ENCODE data around the gene EIF4E2.

EIF4E2 gene, protein sequence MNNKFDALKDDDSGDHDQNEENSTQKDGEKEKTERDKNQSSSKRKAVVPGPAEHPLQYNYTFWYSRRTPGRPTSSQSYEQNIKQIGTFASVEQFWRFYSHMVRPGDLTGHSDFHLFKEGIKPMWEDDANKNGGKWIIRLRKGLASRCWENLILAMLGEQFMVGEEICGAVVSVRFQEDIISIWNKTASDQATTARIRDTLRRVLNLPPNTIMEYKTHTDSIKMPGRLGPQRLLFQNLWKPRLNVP

DNA sequence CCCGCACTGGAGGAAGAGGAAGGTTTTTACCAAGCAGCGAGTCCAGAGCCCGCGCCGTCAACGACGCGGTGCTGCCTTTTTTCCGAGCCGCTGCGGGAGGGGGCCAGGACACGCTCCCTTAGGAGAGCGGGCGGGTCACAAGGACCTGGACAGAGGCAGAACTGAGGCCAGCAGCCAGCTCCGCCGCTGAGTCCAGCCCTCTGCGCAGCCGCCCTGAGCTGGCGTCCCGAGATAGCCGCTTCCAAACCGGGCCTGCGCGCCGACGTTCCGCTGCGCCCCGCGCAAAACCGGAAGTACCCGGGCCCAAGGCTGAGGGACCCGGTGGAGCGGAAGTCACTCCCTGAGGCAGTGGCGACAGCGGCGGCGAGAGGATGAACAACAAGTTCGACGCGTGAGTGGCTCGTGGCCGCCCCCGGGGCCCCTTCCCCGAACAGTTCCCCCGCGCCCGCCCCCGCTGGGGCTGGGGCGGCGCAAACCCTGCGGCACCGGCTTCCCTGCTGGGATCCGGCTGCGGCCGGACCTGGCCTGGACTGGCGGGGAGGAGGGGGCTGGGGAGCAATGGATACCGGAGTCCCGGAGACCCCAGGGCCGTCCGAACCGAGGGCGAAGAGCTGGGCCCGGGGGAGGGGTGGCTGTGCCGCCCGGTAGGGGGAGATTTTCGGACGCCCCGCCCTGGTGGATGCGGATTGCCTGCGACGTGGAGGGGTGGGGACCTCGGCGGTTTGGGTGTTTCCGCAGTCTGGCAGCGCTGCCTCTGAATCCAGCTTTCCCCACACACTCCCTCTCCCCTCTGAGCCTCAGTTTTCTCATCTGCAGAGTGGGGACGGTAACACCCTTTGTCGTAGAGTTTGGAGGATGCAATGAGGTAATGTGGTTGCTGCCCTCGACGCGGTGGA, at the start of gene EIF4E2, which contains the start of gene TIGD1:
Gene EIF4E2, plus strand, starts transcription at position 336 of the 896 bp plus-strand sequence. Its CDS starts 36 bp downstream, at position 372.
Gene TIGD1, minus strand, starts transcription at position 204 of the 896 bp plus-strand sequence. CDS start 675 bp downstream, outside the sequence.
- DNase-seq, result peak; percentile 85

DNA sequence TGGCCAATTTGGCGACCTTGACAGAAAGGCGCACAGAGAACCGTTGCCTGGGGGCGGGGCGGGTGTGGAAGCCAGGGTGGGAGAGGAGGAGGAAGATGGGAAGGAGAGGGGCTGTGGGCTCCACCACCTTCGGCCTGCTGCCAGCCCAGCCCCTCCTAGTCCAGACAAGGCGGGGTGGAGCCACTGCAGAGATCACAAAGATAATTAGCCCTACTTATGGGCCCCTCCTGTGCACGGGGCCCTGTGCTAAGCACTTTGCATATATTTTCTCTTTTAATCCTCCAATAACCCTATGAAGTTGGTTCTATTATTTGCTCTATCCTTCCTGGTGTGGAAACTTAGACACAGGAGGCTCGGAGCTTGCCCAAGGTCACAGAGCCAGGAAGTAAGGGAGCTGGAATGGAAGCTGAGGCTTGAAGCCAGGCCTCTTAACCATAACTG, 49.1 kb upstream of the EIF4E2 start:
- no peak for DNase-seq

DNA sequence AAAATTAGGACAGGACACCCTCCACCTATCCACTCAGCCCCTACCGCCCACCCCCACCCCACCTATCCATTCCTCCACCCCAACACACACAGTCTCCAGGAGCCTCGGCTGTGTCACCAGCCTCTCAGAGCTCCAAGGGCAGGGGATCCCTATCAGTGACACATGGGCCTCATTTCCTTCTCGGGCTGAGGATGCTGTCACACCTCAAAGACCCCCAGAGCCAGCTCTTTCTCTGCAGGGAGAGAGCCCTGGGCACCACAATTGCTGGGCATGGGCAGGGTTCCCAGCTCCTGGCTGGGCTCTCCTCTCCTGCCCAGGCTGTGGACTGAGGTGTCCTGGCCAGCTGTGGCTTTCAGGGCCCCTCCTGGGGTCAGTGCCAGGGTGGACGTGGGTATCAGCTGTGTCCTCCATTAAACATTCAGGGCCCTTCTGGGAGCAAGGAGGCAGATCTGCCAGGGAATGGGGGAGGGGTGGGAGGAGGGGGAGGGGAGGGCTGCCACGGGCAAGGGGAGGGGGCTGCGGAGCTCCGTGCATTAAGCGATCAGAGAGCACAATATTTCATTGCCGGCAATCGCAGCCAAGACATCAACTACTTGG, 48.6 kb upstream of the EIF4E2 start:
- no peak for DNase-seq

DNA sequence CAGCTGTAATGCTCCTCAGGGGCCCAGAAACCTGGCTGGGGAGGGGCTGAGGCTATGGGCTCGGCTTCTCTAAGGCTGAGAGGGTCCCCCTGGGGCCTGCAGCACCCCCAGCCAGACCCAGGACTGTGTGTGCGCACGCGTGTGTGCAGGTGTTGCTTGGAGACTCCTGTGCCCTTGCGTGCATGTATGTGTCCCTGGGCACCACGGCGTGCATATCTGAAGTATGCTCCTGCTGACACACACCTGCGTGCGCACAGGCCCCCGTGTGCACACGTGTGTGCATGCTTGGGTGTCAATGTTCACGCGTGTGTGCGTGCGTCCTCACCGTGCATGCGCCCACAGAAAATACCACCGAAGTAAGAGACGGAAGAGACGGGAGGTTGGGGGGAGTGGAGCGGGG, 48.0 kb upstream of the EIF4E2 start:
- peak; percentile 76 for DNase-seq

DNA sequence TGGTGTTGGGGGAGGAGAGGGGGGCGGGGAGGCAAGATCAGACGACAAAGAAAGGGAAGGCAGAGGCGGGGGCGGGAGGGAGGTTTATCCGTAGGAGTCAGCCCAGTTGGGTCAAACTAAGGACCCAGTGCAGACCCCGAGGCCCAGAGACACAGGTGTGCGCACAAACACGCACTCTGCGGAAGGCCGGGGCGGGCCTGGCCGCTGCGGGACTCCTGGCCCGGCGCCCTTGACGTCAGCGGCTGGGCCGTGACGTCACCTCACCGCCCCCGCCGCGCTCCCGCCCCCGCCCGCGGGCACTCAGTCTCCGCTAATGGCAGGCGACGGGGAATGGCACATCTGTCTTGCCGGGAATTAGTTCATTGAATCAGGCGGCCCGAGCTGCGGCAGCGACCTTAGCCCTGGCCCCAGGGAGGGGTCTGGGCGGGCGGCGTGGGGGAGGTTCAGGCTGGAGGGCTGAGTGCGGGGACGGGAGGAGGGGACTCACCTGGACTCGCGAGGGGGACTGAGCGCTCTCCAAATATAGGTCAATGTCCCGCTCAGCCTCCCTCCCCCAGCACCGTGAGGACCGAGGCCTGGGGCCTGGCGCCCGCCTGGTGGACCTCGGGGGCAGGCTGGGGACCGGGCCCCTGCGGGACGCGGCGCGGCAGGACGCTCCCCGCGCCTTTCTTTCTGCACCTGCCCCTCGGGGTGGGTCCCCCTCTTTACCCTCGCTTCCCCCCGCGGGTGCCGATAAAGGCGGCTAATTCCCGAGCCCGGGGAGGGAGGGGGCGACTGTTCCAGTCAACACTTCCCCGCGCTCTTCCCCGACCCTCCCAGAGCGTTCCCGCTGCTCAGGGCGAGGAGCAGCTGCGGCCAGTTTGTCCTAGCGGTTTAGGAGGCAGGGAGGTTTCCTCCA, 47.3 kb upstream of the EIF4E2 start:
- DNase-seq, result peak; percentile 47

DNA sequence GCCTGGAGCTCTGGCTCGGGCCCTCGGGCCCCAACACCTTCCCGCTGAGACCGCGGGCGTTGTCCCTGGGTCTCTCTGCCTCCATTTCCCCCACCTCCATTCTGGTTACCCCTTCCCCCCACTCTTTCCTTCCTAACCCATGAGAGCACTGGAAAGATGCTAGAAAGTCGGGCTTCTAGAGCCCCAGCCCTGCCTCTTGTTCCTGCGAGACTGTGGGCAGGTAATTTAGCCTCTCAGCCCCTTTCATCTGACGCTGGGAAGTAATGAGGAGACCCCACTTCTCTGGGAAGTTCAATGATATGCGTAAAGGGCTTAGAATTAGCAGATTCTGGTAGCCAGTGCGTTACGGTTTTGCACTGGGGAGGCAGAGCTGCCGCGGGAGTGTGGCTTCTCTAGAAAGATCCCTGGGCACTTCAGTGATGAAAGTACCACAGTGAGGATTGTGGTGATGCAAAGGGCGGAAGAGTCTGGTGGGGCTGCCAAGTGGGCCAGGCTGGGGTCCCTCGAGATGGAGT, 46.6 kb upstream of the EIF4E2 start:
- DNase-seq, result no peak

DNA sequence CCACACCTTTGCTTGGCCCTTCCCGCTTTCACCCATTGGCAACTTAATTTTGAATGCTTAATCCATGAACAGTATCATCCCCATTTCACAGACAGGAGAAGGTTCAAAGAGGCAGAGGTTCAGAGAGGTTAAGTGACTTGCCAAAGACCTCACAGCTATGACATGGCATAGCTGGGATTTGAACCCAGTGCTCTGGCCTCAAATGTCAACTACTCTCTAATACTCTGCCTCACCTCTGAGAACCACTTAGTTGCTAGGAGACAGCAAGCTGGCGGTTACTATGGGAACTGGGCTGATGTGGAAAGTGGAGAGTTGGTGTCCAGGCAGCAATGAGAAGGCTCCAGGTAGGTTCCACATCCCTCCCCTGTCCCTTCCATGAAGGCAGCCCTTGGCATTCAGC, 46.1 kb upstream of the EIF4E2 start:
- DNase-seq, result peak; percentile 55

DNA sequence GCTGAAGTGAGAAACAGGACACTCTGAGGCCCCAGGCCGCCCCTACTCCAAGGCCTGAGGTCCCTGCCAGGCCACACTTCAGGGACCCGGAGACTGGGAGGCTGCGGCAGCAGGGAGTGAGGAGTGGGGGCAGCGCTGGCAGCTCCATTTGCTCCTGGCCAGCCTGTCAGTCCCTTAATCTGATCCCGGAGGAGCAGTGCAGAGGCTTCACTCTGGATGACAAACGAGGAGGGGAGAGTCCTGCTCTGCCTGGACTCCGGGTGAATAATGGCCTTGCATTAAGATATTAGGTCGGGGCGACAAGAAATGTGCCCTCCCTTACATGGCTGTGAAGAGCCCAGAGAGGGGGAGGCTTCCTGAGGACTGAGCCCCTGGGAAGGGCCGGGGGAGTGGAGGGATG, 44.6 kb upstream of the EIF4E2 start:
- no peak for DNase-seq

DNA sequence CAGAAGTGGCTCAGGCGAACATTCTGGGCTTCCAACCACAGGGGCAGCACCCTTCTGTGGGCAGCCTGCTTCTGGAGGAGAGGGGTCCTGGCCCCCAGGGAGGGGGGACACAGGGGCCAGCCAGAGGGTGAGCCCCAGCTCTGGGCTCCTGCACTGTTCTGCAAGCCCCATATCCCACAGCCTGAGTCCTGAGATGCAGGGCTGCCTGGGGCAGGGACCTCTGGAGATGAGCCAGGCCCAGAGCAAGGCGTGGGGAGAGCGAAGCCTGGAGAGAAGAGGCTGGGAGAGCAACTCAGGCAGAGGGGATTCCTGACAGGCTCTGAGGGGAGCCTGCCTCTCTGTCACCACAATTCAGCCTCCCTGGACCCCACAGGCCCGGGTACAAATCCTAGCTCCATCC, 43.8 kb upstream of the EIF4E2 start:
- no peak for DNase-seq

DNA sequence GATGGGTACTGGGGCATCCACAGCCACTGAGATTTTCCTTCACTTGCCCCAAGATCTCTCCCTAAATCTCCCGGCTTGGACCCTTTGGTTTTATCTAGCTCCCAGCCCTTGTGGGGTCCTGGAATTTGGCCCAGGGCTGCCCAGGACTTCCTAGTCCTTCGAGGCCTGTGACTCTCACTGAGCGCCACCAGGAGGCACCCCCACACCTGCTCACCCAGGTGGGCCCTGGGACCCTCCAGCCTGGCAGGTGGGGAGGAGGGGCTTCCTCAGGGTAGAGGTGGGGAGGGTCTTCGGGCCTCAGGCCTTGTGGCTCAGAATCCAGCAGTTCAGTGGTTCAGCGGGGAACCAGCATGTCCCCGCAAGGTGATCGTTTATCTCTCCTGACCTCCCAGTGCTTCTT, 42.2 kb upstream of the EIF4E2 start:
- DNase-seq, result no peak

DNA sequence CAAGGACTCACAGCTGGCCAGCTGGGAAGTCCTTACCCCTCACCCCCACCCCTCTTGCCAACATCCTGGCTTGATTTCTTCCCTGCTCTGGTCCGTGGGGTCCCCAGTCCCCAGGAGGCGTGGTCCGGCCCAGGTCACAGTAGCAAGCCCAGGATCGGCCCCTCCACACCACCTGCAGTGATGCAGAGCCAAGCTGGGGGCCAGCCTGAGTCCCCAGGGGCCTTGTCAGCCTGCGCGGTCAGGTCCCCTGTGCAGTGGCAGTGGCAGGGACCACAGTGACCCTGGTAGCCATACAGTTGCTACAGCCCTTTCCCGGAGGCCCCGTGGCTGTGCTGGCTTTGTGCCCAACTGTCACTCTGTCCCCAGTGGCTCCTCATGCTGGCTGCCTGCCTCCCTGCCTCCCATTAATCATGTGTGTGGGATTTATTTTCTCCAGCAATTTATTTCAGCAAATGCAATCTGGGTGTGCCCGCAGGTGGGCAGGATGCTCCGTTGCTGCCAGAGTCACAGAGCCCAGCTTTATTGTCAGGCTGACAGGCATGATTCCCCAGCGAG, 39.1 kb upstream of the EIF4E2 start:
- DNase-seq, result peak; percentile 58

DNA sequence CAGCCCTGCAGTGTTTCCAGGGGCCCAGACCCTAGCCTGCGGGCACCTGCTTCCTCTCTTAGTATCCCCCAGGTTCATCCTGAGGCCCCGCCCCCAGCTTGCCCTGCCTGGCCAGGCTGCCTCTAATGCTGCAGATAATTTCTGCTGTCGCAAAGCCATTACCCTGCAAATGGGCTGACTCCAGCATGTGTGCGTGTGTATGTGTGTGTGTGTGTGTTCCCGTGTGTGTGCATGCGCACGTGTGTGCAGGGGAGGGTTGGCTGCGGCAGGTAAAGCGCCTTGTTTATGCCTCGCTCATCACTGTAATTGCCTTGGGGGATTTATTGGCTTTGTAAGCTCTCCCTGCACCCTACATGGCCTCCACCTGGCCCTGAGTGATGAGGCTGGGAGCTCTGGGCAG, 37.9 kb upstream of the EIF4E2 start:
- peak; percentile 78 for DNase-seq

DNA sequence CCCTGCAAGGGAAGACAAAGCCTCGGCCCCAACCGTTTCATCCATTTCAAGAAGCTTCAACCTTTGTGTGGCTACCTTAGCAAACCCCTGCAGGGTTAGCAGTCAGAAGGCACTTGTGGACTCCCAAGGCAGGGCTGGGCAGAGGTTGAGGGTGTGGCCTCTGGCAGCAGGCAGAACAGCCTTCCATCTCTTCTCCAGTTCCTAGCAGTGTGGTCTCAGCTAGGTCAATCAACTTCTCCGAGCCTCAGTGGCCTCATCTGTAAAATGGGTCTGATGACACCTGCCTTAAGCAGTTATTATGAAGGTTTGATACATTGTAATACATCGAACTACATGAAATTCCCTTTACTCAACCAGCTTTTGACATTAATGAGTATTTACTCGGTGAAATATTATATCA, 37.1 kb upstream of the EIF4E2 start:
- DNase-seq, result no peak

DNA sequence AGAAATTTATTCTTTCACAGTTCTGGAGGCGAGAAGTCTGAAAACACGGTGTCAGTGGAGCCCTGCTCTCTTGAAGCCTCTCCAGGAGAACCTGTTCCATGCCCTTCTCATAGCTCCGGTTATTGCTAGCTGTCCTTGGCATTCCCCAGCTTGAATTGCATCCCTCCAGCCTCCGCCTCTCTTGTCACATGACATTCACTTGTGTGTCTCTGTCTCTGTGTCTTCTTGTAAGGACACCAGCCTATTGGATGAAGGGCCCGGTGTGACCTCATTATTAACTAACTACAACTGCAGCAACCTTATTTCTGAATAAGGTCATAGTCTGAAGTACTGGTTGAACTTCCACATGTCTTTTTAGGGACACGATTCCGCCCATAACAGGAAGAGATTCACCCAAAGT, 34.9 kb upstream of the EIF4E2 start:
- DNase-seq, result no peak

DNA sequence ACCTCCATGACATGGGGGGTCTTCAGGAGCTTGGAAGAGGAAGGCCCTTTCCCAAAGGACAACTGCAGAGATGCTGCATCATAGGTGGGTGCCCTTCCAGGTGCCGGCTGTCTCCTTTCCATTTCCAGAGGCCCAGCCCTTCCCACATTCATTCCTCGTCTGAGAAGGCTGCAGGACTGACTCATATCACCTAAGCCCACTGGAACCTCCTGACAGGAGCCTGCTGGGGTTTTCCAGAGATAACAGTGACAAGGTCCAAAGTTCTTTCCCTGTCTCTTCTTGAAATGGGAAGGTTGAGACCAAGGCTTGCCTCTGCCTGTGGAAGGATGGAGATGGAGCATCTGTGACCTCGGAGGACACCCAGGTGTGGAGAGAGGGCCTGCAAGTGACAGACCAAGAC, 33.9 kb upstream of the EIF4E2 start:
- DNase-seq, result no peak

DNA sequence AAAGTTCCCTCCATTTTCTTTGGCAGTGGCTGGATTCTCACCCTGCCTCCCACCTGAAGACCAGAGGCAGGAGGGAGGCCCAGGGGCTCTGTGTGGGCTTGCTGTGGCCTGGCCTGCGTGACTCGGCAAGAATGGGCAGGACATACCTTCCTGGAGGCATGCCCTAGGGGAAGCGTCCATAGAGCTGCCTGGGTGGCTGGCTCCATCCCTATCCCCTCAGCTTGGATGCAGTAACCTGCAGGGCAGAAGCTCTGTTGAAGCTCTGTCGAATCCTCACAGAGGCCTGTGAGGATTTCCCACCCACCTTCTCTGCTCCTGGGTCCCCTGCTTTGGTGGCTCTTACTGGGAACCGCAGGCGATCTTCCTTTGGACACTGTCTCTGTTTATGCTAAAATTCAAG, 31.6 kb upstream of the EIF4E2 start:
- no peak for DNase-seq

DNA sequence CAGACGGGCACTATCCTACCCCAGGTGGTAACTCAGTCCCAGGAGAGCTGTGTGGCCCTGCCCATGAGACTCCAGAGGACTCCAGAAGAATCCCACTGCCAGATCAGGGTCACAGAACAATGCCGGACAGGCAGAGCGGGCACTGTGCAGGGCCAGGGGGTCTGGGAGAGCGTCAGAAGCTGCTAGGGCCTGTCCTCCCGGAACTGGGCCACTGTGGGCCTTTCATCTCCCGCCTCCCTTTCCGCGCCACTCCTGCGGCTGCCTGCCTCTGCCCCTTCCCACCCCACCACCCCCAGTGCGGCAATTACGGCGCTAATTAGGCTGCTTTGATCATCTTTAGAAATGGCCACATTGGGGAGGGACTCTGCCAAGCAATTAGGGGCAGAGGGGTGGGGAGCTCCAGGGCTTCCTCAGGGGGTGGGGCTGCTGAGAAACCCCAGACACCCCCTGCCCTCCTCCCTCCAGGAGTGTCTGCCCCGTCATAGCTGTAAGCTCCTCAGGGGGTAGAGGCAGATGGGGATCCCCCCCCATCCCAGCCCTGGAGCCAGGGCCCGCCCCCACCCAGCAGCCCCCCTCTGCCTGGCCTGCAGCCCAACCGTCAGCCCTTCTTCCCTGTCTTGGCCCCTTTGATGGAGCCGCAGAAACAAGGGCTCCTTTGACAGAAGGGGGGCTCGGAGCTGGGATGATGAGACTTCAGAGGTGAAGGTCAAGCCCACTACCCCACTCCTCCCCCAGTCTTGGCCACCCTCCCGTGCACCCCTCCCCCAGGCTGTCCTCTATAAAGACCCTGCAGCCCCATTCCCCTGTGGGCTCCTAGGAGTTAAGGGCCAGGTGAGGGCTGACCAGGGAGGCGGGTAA, 30.7 kb upstream of the EIF4E2 start, which contains the start of gene PRSS56:
Gene PRSS56, plus strand, starts transcription at position 808 of the 858 bp plus-strand sequence. CDS start 211 bp downstream, outside the sequence.
- DNase-seq, result peak; percentile 48

DNA sequence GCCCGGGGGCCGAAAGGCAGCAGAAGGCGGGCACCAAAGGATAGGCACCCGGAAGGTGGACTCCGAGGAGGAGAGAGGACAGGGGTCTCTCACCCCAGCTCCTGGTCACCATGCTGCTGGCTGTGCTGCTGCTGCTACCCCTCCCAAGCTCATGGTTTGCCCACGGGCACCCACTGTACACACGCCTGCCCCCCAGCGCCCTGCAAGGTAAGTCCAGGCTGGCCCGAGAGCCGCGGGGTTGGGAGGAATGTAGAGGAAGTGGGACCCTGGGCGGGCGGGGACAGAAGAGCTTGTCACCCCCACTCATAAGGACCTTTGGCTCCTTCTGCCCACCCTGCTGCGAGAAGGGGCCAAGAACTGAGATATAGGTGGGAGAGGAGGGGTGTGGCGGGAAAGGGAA, 30.0 kb upstream of the EIF4E2 start:
- no peak for DNase-seq

DNA sequence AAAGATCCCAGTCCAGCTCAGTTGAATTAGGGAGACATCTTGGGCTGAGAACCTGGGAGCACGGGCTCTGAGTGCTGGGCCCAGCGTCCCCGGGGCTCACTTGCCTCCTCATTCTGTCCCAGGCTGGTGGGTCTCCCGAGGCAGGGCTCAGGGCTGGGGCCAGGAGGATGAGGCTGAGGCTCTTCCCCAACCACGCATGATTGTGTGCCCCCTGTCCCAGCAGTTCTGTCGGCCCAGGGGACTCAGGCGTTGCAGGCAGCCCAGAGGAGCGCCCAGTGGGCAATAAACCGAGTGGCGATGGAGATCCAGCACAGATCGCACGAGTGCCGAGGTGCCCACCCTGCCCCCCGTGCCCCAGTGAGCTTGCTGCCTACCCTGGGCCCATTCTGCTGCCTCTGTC, 29.4 kb upstream of the EIF4E2 start:
- DNase-seq, result no peak

DNA sequence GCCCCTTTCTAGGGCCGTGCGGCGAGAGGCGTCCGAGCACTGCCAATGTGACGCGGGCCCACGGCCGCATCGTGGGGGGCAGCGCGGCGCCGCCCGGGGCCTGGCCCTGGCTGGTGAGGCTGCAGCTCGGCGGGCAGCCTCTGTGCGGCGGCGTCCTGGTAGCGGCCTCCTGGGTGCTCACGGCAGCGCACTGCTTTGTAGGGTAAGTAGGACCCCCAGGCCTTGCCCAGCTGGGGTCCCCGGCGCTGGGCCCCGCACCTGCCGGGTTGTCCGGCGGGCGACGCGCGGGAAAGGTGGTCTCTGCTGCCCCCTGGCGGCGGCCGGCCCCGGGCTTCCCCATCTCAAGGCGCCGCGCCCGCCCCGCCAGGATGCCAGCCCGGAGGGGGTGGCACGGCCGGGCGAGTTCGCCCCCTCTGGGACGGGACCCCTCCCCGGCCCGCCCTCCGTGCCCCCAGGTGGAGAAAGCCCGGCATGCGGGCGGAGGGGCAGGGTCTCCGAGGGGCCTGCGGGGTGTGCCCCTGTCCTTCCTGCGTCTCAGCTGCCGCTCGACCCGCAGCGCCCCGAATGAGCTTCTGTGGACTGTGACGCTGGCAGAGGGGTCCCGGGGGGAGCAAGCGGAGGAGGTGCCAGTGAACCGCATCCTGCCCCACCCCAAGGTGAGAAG, 28.4 kb upstream of the EIF4E2 start:
- DNase-seq, result peak; percentile 18

Measured in NCI-H1436 (cell line).